Hepatocyte (in vitro differentiated cells): ENCODE measurements around the gene PHLDA1. TPM values are rescaled to one million over a fixed set of nuclear protein-coding genes. Genes with fewer than 3 reads are reported as not detected.
A peak's percentile ranks its signal among the peaks of the same experiment; 100 is the strongest.

ENCODE experiments used
- DNase-seq: peaks from one replicate; pipeline ENCODE4 v3.0.0-alpha.2; 2016; ENCODE audit warnings: low spot score
- H2AFZ ChIP-seq: fragments of 200-600 bp; sonication (generic); 2 replicates; pipeline ENCODE4 v1.6.0; 2016; ENCODE audit warnings: antibody characterized with exemption, mild to moderate bottlenecking
- H3K27ac ChIP-seq: fragments of 200-600 bp; sonication (generic); 2 replicates; pipeline ENCODE4 v1.5.1; 2016; ENCODE audit warnings: mild to moderate bottlenecking
- H3K27me3 ChIP-seq: fragments of 200-600 bp; sonication (generic); 2 replicates; pipeline ENCODE4 v1.6.1; 2016
- H3K36me3 ChIP-seq: fragments of 200-600 bp; sonication (generic); replicated peaks from 2 replicates; pipeline ENCODE4 v1.5.1; 2016; ENCODE audit warnings: low read depth; ENCODE audit not compliant: insufficient read depth
- H3K4me1 ChIP-seq: fragments of 200-600 bp; sonication (generic); 2 replicates; pipeline ENCODE4 v1.5.1; 2016; ENCODE audit warnings: mild to moderate bottlenecking, moderate library complexity; ENCODE audit not compliant: insufficient read depth
- H3K4me2 ChIP-seq: fragments of 200-600 bp; sonication (generic); 2 replicates; pipeline ENCODE4 v1.6.0; 2016
- H3K4me3 ChIP-seq: fragments of 200-600 bp; sonication (generic); 2 replicates; pipeline ENCODE4 v1.5.1; 2016; ENCODE audit warnings: mild to moderate bottlenecking
- H3K79me2 ChIP-seq: fragments of 200-600 bp; sonication (generic); 2 replicates; pipeline ENCODE4 v1.6.0; 2017; ENCODE audit warnings: mild to moderate bottlenecking
- H3K9me2 ChIP-seq: fragments of 200-600 bp; sonication (generic); replicated peaks from 2 replicates; pipeline ENCODE4 v1.6.0; 2017; ENCODE audit warnings: mild to moderate bottlenecking; ENCODE audit not compliant: insufficient read depth
- H3K9me3 ChIP-seq: fragments of 200-600 bp; sonication (generic); 2 replicates; pipeline ENCODE4 v1.5.1; 2016; ENCODE audit warnings: low read depth, mild to moderate bottlenecking
- H4K20me1 ChIP-seq: fragments of 200-600 bp; sonication (generic); 2 replicates; pipeline ENCODE4 v1.6.0; 2016; ENCODE audit warnings: mild to moderate bottlenecking; ENCODE audit not compliant: insufficient read depth, poor library complexity, severe bottlenecking
- CTCF ChIP-seq: fragments of 200-600 bp; sonication (generic); IDR thresholded peaks from 2 replicates; pipeline ENCODE4 v1.5.1; 2016; ENCODE audit warnings: antibody characterized with exemption, mild to moderate bottlenecking; ENCODE audit not compliant: poor library complexity
- EZH2 ChIP-seq: fragments of 200-600 bp; sonication (generic); IDR thresholded peaks from 2 replicates; pipeline ENCODE4 v1.6.1; 2016; ENCODE audit warnings: antibody characterized with exemption, mild to moderate bottlenecking, borderline replicate concordance
- EZH2phosphoT487 ChIP-seq: fragments of 200-600 bp; sonication (generic); IDR thresholded peaks from one replicate; pipeline ENCODE4 v1.6.1; 2018; ENCODE audit warnings: antibody characterized with exemption, mild to moderate bottlenecking, low read depth, moderate library complexity; ENCODE audit not compliant: unreplicated experiment, severe bottlenecking
- WGBS: methylation state at CpG from one replicate; pipeline ENCODE4 v1.1.6; 2016; ENCODE audit warnings: low lambda C conversion rate; ENCODE audit errors: missing lambda C conversion rate; 5-methylcytosine and 5-hydroxymethylcytosine counted together
- polyA plus RNA-seq: library from polyadenylated mRNA; unstranded; fragments of >200 nt; fragmentation: Nextera tagmentation; extraction: Ambion mirVana; gene quantifications from 2 replicates; pipeline ENCODE4 v1.2.1, GENCODE V29; 2016
- total RNA-seq: library from RNA; depleted of rRNA; stranded (reverse); fragments of >200 nt; gene quantifications from 2 replicates; pipeline ENCODE4 v1.2.3, GENCODE V29; 2014

Gene PHLDA1
- total and polyA plus RNA-seq, 2 experiments from 2014 or later, result 29.9 to 50.8 TPM

DNA sequence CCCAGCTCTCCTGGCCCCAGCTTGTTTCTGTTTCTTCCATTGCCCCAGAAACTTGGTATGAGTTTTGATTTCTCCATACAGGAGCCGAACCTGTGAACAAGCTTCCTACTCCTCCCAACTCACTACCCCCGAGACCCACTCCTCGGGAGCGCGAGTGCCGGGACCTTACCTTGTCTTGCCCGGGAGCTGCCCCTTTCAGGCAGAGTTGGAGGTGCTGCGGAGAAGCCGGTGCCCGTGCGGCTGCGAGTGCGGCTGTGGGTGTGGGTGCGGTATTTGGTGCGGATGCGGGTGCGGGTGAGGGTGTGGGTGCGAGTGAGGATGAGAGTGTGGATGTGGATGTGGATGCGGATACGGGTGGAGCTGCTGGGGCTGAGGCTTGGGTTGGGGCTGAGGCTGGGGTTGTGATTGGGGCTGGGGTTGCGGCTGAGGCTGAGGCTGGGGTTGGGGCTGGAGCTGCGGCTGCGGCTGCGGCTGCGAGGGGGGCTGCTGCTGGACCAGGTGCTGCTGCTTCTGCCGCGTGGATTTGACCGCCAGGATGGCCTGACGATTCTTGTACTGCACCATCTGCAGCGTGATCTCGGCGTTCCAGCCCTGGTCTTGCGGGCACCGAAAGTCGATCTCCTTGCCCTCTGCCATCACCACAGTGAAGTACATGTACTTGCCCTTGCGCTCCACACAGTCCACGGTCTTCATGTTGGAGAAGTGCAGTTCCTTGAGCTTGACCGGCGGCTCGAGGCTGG, 1.1 kb downstream of the PHLDA1 start:
- Histone ChIP-seq H3K36me3 (no peaks in the 10 kb centered on the region), H3K9me2 (no peaks in the 10 kb centered on the region), H2AFZ (peak overlapping the region; percentile 37), H3K4me2 (peak overlapping the region; percentile 91), H4K20me1 (peaks cover 5% of the 10 kb centered on the region), H3K79me2 (peaks cover 45% of the 10 kb centered on the region), H3K4me3 (peak overlapping the region; percentile 74), H3K27me3 (no peaks in the 10 kb centered on the region), H3K9me3 (no peaks in the 10 kb centered on the region), H3K27ac (peak overlapping the region; percentile 91), H3K4me1 (peaks cover 9% of the 10 kb centered on the region)
- 2% methylated on average over 35 of the region's 40 CpGs for WGBS
- peak; percentile 25 for DNase-seq
- TF ChIP-seq EZH2phosphoT487 (no peak), EZH2 (no peak), CTCF (no peak)

DNA sequence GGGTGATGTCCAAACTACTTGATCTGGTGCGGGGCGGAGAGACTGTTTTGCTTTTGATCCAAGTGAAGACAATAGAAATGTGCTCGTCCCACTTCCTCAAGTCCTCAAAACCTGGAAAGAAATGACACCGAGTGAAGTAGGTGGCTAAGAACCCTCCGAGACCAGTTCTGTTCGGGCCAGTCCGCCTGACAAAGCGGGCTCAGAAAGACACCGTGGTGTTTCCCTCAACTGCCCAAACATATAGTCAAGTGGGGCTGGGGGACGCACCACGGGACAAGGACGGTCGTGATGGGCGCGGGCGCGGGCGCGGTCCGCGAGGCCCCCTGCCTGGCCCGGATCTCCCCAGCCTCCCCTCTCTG, 1.6 kb downstream of the PHLDA1 start:
- peaks cover 5% of the 10 kb centered on the region for H4K20me1 ChIP-seq
- H3K27ac ChIP-seq, result peak overlapping the region; percentile 91
- DNase-seq, result peak; percentile 35
- no peaks in the 10 kb centered on the region for H3K9me2 ChIP-seq
- H3K4me3 ChIP-seq, result peak overlapping the region; percentile 74
- 1% methylated on average over 22 of the region's 22 CpGs for WGBS
- peak overlapping the region; percentile 91 for H3K4me2 ChIP-seq
- H3K36me3 ChIP-seq, result no peaks in the 10 kb centered on the region
- H3K79me2 ChIP-seq, result peaks cover 45% of the 10 kb centered on the region
- no peaks in the 10 kb centered on the region for H3K9me3 ChIP-seq
- no peaks in the 10 kb centered on the region for H3K27me3 ChIP-seq
- peaks cover 9% of the 10 kb centered on the region for H3K4me1 ChIP-seq
- no peak for TF ChIP-seq CTCF
- no peak for TF ChIP-seq EZH2
- no peak for TF ChIP-seq EZH2phosphoT487
- H2AFZ ChIP-seq, result peak overlapping the region; percentile 37

DNA sequence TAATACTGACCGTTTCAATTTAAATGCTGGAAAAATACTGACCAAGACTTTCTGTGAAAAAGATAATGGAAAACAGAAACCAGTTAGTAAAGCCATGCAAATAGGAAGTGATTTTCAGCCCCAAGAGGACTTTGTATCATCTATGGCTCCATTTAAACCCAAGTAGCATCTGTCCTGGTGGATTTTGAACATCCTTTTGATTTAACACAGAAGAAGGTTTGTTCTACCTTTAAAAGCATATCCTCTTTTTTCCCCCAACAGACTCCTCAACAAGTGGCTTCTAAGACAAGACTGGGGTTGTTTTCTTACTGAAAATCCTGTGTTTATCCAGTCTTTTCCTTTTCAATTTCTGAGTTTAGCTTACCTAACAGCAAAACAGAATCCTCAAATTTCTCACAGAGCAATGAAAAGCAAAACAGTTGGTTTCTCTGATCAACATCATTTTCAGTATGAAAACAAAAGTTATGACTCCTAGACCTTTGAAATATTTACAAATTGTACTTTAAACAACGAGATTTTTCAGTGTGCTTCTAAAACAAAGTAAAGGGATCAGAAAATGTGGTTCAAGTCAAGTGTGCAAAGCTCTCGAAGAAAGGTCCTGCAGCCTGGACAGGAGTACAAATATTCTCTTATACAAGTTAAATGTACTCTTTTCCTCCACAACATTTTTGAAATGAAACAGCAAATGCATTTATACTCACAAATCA, 2.9 kb downstream of the PHLDA1 start:
- H3K9me3 ChIP-seq, result no peaks in the 10 kb centered on the region
- DNase-seq, result no peak
- H3K79me2 ChIP-seq, result peaks cover 40% of the 10 kb centered on the region
- whole genome bisulfite sequencing, result 34% methylated on average over 3 of the region's 3 CpGs
- no peaks in the 10 kb centered on the region for H3K9me2 ChIP-seq
- H3K4me3 ChIP-seq, result peak overlapping the region; percentile 74
- no peak overlapping the region for H2AFZ ChIP-seq
- peaks cover 9% of the 10 kb centered on the region for H3K4me1 ChIP-seq
- TF ChIP-seq EZH2, result no peak
- no peak for TF ChIP-seq EZH2phosphoT487
- TF ChIP-seq CTCF, result no peak
- H4K20me1 ChIP-seq, result peaks cover 5% of the 10 kb centered on the region
- H3K4me2 ChIP-seq, result peak overlapping the region; percentile 91
- no peaks in the 10 kb centered on the region for H3K36me3 ChIP-seq
- H3K27me3 ChIP-seq, result no peaks in the 10 kb centered on the region
- H3K27ac ChIP-seq, result peak overlapping the region; percentile 91
